ENCODE measurements around the gene FCGR3B.
"Not testable (repeated sequence)": the region's sequence is repeated elsewhere in the genome, so short reads cannot be mapped to it uniquely, and the experiment has no call there.

The FCGR3B gene

GRCh38 chr1:161631076-161631475, at the start of gene FCGR3B:
FCGR3B (minus strand) TSS chr1:161631176; CDS start chr1:161631094, 82 bp downstream.
- no peak for DNase-seq

DNA sequence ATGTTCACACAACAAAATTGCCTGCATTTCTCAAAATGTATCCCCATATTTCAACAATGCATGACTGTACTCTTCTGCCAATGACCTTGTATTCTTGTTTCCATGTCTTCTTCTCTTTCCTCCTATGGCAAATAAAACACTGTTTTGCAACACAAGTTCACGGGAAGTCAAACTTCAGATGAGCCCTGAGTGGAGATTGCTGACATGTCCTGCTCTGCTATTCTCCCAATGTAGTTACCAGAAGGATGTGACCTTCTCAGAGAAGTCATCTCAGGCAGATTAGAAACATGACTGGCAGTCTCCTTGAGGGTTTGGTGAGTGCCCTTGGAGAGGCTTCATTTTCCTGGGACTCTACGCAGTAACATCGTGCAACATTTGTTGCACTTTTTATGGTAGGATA, 47.5 kb upstream of the FCGR3B start:
- DNase-seq = no peak

GRCh38 chr1:161676958-161677689, 46.1 kb upstream of the FCGR3B start:
- DNase-seq = no peak

- no peak for DNase-seq
Observed at GRCh38 chr1:161676441-161676840, 45.5 kb upstream of the FCGR3B start.

DNA sequence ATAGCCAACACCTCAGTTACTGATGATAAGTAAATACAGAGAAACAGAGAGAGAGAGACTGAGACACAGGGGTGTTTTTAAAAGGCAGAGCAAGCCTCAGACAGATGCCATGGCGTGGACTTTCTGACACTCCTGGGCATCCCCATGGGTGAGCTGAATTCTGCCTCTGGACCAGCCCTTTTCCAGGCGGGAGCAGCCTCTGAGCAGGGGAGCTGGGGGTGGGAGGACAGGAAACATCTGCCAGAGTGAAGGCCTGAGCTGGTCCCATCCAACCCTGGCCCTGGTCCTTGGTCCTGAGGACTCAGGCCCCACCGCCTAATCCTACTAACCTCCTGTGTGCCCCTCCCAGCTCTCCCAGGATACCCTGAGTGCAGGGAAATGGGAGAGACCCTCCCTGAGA, 43.9 kb upstream of the FCGR3B start:
- not testable (repeated sequence) for DNase-seq

DNA sequence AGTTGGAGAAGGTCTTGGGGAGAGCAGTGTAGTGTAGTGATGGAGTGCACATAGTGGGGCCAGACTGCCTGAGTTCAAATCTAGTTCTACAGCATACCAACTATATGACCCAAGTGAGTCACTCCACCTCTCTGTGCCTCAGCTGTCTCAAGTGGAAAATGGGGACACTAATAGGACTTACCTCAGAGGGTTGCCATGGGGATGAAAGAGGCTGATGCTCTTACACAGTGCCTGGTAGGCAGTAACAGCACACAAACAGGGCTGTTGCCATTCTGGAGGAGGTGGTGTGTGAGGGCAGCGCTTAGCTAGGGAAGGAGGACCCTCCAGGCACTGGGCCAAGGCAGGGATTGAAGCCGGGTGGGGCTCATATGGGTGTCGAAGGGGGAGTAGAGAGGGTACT, 43.5 kb upstream of the FCGR3B start:
- DNase-seq = not testable (repeated sequence)

DNA sequence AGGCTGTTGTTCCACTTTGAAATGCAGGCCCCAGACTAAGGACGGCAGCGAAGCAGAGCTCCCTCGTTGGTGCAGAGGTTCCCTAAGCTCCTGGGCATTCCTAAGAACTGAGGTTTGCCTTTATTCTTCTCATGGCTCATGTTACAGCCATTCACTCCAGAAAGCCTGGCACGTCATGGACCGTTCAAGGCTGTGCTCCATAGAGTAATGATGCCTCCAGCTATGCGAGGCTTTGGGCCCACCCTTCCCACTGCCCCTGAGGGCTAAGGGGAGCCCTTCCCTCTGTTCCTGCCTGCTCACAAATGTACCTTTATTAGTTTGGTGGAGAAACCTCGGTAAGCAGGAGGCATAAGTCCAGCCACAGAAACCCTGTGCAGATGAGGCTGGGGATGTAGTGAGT, 42.5 kb upstream of the FCGR3B start:
- DNase-seq = not testable (repeated sequence)

DNA sequence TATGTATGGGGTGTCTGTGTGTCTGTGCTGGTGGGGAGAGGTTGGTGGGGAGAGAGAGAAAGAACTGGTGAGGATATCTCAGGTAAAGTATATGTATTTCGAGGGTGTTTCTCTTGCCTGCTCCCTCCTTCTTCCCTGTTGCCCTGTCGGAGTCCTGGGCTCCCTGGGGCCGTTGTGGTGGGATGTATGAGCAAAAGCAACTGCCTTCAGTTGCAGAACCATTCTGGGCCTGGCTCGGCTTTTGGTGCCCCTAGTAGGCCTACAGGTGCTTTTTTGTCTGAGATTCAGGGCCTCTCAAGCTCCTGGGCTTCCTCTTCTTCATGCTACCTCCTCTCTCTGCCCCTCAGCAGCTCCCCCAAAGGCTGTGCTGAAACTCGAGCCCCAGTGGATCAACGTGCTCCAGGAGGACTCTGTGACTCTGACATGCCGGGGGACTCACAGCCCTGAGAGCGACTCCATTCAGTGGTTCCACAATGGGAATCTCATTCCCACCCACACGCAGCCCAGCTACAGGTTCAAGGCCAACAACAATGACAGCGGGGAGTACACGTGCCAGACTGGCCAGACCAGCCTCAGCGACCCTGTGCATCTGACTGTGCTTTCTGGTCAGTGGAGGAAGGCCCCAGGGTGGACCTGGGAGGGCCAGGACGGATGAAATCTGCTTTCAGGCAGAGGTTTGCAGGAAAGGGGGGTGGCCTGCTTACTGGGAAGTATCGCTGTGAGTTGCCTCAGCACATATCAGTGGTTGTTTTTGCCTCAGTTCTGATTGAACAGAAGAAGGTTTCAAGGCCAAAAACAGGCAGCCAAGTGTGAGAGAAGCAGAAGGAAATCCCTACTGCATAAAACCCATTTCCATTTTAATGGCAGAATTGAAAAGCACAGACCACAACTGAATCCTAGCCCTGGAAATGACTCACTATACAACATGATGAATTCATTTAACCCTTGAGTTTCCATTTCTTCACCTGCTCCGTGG, 40.4 kb upstream of the FCGR3B start:
- not testable (repeated sequence) for DNase-seq

GRCh38 chr1:161664689-161665088, 33.7 kb upstream of the FCGR3B start:
- DNase-seq = not testable (repeated sequence)

DNA sequence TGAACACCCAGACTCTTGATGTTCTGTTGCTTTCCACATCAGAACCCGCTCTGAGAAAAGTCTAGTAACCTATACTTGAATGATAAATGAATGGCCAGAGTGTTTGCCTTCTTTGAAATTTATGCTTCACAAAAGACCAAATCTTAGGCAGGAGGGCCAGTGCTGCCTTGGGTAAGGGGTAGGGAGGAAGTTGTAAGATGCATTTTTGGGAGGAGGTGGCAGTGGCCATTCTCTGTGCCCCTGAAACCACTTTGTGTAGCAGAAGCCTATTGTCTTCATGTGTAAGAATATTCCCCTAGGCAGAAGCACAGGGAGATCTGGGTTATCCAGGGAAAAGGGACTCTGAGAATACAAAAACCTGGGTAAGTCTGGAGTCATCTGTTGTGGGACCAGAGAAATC, 32.6 kb upstream of the FCGR3B start:
- DNase-seq = not testable (repeated sequence)

DNA sequence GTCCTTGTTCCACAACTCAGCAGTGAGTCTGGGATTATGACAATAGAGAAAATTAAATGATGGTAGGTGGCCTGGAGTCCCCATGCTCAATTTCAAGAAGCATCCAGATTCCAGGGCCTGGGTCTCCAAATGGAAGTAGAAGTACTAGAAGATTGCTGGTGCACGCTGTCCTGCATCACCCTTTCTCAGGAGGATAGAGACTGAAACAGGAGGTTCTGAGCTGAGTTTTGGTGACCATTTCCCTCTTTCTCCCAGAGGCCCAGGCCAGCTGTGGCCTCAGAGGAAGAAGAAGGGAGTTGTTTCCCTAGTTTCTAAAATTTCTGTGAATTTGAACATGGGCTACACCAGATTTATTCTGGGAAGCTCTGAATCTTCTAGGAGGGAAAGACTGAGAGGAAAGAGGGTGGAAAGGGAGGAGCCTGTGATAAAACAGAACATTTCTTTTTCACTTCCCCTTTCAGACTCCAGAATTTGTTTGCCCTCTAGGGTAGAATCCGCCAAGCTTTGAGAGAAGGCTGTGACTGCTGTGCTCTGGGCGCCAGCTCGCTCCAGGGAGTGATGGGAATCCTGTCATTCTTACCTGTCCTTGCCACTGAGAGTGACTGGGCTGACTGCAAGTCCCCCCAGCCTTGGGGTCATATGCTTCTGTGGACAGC, 31.8 kb upstream of the FCGR3B start, which contains the start of gene FCGR2B:
Gene FCGR2B (plus strand): TSS at position 460 of the 656 bp plus-strand sequence. CDS start 99 bp downstream, at position 559.
- not testable (repeated sequence) for DNase-seq

DNA sequence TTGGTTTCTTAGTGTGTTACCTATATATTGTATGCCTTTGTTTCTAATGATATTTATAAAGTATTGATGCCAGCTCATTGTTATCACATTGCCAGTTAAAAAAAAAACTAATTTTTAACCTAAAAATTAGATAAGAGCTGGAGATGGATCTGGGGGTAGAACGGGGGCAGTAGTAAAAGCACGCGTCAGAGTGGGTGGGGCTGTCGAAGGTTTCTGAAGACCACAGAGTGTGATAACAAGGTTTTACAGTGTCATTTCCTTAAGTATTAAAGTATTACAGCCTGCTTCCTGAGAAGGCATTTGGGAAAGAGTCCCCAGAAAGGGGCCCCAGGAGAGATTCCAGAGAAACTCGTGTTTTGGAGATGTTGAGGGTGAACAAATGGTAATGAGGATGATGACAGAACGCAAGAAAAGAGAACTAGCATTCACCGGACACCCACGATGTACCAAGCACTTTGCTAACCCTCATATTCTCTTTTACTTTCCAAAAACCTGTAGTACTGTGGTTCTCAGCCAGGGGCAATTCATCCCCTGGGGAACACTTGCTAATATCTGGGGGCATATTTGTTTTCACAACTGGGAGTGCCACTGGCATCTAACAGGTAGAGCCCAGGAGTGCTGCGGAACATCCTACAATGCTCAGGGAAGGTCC, 30.8 kb upstream of the FCGR3B start:
- not testable (repeated sequence) for DNase-seq

DNA sequence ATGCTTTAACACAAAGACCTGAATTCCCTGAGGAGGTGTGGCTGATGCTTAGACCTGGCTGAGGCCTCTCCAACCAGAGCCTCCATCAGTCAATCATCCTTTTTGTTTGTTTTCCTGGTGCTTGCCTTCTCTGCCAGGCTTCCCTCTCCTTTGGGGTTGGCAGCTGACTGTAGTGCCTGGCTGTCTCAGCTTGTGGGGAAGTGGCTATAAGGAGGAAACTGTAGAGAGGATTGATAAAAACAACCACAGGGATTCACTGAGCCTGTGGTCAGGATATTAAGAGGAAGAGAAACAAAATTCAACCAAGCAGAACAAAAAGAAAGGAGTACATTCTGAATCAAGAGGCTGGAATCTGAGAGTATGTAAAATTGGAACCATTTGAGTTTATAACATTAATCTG, 27.5 kb upstream of the FCGR3B start:
- DNase-seq = not testable (repeated sequence)

DNA sequence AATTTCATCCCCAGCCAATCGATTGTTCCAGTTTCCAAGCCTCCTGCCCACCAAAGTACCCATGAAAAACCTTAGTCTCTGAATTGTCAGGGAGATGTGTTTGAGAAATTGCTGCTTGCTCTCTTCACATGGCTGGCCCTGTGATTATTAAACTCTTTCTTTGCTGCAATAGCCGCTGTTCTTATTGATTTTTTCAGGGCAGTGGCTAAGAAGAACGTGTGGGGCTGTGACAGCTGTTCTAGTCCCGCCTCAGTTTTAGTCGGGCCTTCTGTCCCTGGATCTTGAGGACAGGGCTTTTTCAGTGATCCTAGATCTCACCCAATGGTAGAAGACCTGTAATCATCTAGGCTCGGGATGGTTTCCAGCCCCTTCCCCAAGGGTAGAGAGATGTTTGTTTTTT, 23.0 kb upstream of the FCGR3B start:
- DNase-seq = not testable (repeated sequence)

DNA sequence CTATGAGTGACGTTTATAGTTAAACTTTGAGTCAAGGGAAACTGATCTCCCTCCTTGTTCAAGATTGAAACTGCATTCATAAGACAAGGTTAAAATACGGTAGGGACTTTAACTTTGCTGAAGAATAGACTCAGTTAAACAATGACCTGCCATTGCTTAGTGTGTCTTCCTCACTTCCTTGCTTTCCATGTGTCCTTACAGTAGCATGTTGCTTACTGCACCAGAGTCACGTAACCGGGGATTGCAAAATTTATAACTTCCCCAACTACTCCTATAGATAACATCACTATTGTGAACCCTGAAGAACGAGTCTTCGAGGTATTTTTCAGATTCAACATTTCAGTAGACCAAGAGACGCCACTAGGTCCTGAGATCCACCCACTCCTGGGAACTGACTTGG, 22.6 kb upstream of the FCGR3B start:
- not testable (repeated sequence) for DNase-seq

GRCh38 chr1:161647507-161648360, 16.8 kb upstream of the FCGR3B start:
- not testable (repeated sequence) for DNase-seq

- not testable (repeated sequence) for DNase-seq
Observed at GRCh38 chr1:161644855-161645254, 13.9 kb upstream of the FCGR3B start.

- DNase-seq = not testable (repeated sequence)
Observed at GRCh38 chr1:161643481-161644208, 12.7 kb upstream of the FCGR3B start.

GRCh38 chr1:161642697-161643096, 11.7 kb upstream of the FCGR3B start:
- not testable (repeated sequence) for DNase-seq

DNA sequence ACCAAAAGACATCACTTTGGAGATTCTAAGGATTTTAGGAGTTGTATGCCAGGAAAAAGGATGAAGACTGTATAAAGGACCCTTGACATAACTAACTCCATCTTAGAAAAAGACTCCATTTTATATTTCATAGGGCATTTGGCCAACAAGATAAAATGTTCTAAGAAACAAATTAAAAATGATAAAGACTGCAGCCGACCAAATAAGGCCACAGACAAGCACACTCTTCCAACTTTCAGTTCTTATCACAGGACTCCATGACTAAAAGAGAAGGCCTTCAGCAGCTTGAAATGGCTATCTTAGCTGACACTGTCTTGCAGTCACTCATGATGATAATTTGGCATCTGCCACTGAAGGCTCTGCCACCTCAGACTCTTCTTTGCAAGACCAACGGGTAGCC, 8.2 kb upstream of the FCGR3B start:
- DNase-seq = not testable (repeated sequence)
